ENCODE data around the gene MDH1. TPM values are rescaled to one million over a fixed set of nuclear protein-coding genes. Genes with fewer than 3 reads are reported as not detected.
"Not testable (repeated sequence)": the region's sequence is repeated elsewhere in the genome, so short reads cannot be mapped to it uniquely, and the experiment has no call there.

The MDH1 gene
- 100 to 1,000 TPM; 169 to 209 TPM for total RNA-seq

DNA sequence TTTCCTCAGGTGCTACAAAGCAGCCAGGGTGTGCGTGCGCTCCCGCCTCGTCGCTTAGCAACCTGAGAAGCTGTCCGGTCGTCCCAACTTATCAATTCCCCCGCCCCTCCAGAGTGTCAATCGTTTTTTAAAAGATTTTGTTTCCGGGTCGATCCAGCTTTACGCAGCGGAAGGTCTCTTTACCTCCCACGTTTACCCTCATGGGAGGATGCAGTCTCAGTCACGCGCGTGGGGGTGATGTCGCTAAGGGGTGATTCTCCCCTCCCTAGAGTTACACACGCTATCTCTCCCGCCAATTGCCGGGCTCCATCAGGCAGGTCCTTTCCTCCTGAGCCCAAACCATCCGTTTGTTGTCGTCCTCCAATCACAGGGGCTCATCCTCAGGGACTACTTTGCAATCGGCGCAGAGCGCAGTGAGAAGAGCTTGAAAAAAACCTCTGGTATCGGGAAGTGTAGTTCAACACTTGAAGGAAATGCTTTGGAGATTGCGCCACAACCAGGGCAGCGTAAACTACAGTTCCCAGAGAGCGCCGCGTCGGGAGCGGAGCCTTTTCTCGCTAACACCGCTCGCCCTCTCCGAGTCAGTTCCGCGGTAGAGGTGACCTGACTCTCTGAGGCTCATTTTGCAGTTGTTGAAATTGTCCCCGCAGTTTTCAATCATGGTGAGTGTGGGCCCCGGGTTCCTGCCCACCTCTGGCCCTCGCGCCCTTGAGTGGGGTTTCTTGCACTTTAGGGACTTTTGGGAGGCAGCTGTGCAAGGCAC lies at the start of gene MDH1, which contains the start of gene WDPCP:
TSS of gene MDH1 (plus strand) at position 579 of the 763 bp plus-strand sequence. CDS start at position 660, 81 bp downstream.
TSS of gene WDPCP (minus strand) at position 93 of the 763 bp plus-strand sequence. CDS start 206 bp downstream, outside the sequence.
- peak within 1 kb of the TSS; percentile 94 for H3K27ac Mint-ChIP-seq
- CTCF ChIA-PET = interaction anchor here (0.8 to 1.2 kb wide), 4 partner anchors 8 to 272 kb away, joined by 3 read pairs; partner anchors contain the start of gene UGP2
- H3K4me3 Mint-ChIP-seq = peak within 1 kb of the TSS; percentile 90
- H3K27me3 Mint-ChIP-seq = no peaks in the 10 kb centered on the region
- H3K36me3 Mint-ChIP-seq = peaks cover 10% of the 10 kb centered on the region
- peak; percentile 96 for DNase-seq
- H3K4me1 Mint-ChIP-seq = peaks cover 39% of the 10 kb centered on the region
- peak; percentile 90 for ATAC-seq
- H3K9me3 Mint-ChIP-seq (ENCODE audit: low read depth) = no peaks in the 10 kb centered on the region

DNA sequence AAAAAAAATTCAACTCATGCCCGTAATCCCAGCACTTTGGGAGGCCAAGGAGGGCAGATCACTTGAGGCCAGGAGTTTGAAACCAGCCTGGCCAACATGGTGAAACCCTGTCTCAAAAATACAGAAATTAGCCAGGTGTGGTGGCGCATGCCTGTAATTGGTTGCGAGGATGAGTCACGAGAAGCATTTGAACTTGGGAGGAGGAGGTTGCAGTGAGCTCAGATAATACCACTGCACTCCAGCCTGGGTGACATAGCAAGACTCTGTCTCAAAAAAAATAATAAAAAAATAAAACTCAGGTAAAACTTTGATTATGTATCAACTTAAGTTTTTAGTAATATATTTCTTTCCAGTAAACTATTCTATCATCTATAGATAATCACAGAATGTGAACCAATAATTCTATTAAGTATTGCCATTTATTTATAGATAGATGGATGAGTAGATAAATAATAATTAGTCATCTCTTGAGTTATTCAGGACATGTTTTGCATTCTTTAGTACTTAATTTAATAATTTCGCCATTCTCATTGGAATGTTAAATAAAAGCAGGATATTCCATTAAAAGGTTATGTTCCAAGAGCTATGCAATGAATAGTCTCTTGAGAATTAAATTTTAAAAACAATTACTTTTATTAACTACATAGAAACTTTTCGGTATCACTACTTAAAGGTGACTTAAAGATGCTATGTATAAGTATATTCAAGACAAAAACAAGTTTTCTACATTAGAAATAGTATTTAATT lies 49.2 kb upstream of the MDH1 start:
- ATAC-seq (no peak), DNase-seq (no peak)
- peaks cover 8% of the 10 kb centered on the region for H3K9me3 Mint-ChIP-seq (ENCODE audit: low read depth)
- no peak overlapping the region for H3K27ac Mint-ChIP-seq
- H3K4me1 Mint-ChIP-seq = no peaks in the 10 kb centered on the region
- no peaks in the 10 kb centered on the region for H3K27me3 Mint-ChIP-seq
- CTCF ChIA-PET = interaction anchor here (0.9 kb wide), 1 partner anchor 22 kb away, joined by 3 read pairs; no protein-coding TSS in a partner anchor
- H3K4me3 Mint-ChIP-seq = no peak overlapping the region
- H3K36me3 Mint-ChIP-seq = peaks cover 4% of the 10 kb centered on the region

DNA sequence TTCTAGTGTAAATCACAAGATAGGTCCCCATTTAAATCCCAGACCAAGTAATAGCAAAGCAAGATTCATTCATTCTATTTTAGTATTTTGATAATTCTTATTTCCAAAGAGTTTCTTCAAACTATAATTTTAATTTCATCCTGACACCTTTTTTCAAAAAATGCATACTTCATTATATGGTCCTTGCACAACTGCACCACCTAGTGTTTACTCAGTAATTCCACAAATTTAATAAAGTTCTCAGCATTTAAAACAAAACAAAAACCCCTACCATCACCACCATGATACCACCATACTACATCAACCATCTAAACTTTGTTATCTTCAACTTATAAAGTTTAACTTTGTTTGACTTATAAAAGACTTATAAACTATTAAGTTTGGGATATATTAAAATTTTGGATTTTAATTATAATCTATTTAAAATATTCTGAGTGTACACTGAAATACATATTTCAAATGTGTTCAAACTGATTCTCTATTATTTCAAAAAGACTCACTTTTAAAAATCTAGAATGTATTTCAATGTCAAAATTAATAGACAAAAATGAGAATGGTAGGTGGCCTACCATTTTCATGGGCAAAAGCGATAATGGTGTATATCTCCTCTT lies 44.6 kb upstream of the MDH1 start:
- Mint-ChIP-seq H3K36me3 (peaks cover 3% of the 10 kb centered on the region), H3K27me3 (no peaks in the 10 kb centered on the region), H3K4me1 (no peaks in the 10 kb centered on the region), H3K4me3 (no peak overlapping the region), H3K27ac (no peak overlapping the region), H3K9me3 (ENCODE audit: low read depth) (no peaks in the 10 kb centered on the region)
- CTCF ChIA-PET = interaction anchor here (0.8 kb wide), 1 partner anchor 1087 kb away, joined by 3 read pairs; no protein-coding TSS in a partner anchor
- ATAC-seq = no peak
- no peak for DNase-seq

DNA sequence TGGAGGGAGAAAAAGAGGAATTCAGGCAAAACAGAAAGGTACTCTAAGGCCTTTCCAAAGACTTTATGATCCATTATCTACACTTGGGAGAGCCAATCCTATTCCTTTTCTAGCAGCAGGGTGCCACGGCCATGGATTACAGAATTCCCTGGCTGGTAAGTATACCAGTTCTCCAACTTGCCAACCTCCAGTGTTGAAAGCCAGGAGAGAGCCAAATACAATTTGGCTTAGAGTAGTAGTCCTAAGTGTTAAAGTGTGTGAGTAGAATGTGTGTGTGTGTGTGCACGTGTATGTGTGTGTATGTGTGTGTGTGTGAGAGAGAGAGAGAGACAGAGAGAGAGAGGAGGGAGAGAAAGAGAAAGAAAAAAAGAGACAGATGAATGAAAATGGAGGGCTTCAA lies 43.7 kb upstream of the MDH1 start:
- H3K36me3 Mint-ChIP-seq = peaks cover 3% of the 10 kb centered on the region
- peaks cover under 1% of the 10 kb centered on the region for H3K4me1 Mint-ChIP-seq
- H3K9me3 Mint-ChIP-seq (ENCODE audit: low read depth) = no peaks in the 10 kb centered on the region
- no peaks in the 10 kb centered on the region for H3K27me3 Mint-ChIP-seq
- CTCF ChIA-PET = no interaction called here
- ATAC-seq (no peak), DNase-seq (no peak)
- H3K27ac Mint-ChIP-seq = no peak overlapping the region
- no peak overlapping the region for H3K4me3 Mint-ChIP-seq

DNA sequence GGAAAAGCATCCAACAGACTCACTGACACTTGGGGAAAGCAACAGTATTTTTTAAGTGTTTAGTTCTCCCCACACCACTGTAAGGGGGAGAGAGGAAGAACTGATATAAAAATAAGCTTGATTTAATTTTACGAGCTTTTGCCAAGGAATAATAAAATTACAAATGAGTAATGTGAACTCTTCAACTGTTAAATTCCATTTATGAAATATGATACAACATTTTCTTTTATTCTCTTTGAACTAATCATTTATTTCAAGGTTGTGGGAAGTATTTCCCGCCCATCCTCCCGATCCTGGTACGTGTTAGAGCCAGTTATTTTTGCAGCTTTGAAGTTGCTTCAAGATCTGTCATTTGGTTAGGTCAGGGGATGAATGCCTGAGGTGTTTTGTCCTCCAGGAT lies 35.7 kb upstream of the MDH1 start:
- Mint-ChIP-seq H3K27me3 (no peaks in the 10 kb centered on the region), H3K27ac (no peak overlapping the region), H3K9me3 (ENCODE audit: low read depth) (peaks cover 6% of the 10 kb centered on the region), H3K4me3 (no peak overlapping the region), H3K4me1 (peaks cover 2% of the 10 kb centered on the region), H3K36me3 (peaks cover 11% of the 10 kb centered on the region)
- CTCF ChIA-PET = no interaction called here
- no peak for DNase-seq
- ATAC-seq = no peak

DNA sequence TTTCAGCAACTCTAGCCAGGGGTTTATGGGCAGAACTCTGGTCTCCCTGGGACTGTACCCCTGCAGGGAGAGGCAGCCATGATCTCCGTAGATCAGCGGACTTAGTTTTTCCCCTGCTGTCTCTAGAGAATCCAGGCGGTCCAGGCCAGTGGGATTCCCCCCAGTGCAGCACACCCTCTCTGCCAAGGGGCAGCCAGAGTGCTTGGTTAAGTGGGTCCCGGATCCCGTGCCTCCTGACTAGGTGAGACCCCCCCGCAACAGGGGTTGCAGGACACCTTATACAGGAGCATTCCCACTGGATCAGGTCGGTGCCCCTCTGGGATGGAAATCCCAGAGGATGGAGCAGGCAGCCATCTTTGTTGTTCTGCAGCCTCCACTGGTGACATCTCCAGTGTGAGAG lies 33.5 kb upstream of the MDH1 start:
- no peak for ATAC-seq
- H3K9me3 Mint-ChIP-seq (ENCODE audit: low read depth) = peaks cover 10% of the 10 kb centered on the region
- no peaks in the 10 kb centered on the region for H3K27me3 Mint-ChIP-seq
- CTCF ChIA-PET = no interaction called here
- DNase-seq = no peak
- H3K36me3 Mint-ChIP-seq = peaks cover 20% of the 10 kb centered on the region
- no peaks in the 10 kb centered on the region for H3K4me1 Mint-ChIP-seq
- H3K27ac Mint-ChIP-seq = no peak overlapping the region
- no peak overlapping the region for H3K4me3 Mint-ChIP-seq

DNA sequence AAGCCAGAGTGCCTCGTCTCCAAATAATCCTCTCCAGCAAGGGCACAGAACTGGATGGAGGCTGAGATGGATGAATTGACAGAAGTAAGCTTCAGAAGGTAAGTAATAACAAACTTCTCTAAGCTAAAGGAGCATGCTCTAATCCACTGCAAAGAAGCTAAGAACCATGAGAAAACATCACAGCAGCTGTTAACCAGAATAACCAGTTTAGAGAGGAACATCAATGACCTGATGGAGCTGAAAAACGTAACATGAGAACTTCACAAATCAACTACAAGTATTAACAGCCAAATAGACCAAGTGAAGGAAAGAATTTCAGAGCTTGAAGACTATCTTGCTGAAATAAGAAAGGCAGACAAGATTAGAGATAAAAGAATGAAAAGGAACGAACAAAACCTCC lies 32.8 kb upstream of the MDH1 start:
- Mint-ChIP-seq H3K9me3 (ENCODE audit: low read depth) (peaks cover 10% of the 10 kb centered on the region), H3K36me3 (peaks cover 23% of the 10 kb centered on the region), H3K27ac (no peak overlapping the region), H3K4me1 (no peaks in the 10 kb centered on the region), H3K4me3 (no peak overlapping the region), H3K27me3 (no peaks in the 10 kb centered on the region)
- CTCF ChIA-PET = no interaction called here
- no peak for ATAC-seq
- DNase-seq = no peak

DNA sequence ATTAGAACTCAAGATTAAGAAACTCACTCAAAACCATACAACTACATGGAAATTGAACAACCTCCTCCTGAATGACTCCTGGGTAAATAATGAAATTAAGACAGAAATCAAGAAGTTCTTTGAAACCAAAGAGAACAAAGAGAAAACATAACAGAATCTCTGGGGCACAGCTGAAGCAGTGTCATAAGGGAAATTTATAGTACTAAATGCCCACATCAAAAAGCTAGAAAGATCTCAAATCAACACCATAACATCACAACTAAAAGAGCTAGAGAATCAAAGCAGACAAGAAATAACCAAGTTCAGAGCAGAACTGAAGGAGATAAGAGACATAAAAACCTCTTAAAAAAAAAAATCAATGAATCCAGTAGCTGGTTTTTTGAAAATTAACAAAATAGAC lies 30.9 kb upstream of the MDH1 start:
- H3K27me3 Mint-ChIP-seq; H3K9me3 Mint-ChIP-seq (ENCODE audit: low read depth); ATAC-seq; H3K4me1 Mint-ChIP-seq; H3K4me3 Mint-ChIP-seq; DNase-seq; H3K27ac Mint-ChIP-seq; CTCF ChIA-PET: not testable (repeated sequence)
- H3K36me3 Mint-ChIP-seq = peaks cover 28% of the 10 kb centered on the region

DNA sequence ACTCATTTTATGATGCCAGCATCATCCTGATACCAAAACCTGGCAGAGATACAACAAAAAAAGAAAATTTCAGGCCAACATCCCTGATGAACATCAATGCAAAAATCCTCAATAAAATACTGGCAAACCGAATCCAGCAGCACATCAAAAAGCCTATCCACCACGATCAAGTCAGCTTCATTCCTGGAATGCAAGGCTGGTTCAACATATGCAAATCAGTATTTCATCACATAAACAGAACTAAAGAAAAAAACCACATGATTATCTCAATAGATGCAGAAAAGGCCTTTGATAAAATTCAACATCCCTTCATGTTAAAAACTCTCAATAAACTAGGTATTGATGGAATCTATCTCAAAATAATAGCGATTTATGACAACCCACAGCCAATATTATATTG lies 29.8 kb upstream of the MDH1 start:
- not testable (repeated sequence) for H3K4me3 Mint-ChIP-seq; DNase-seq; H3K4me1 Mint-ChIP-seq; H3K27me3 Mint-ChIP-seq; H3K9me3 Mint-ChIP-seq (ENCODE audit: low read depth); H3K27ac Mint-ChIP-seq; ATAC-seq
- H3K36me3 Mint-ChIP-seq = peaks cover 29% of the 10 kb centered on the region
- CTCF ChIA-PET = interaction anchor here (0.7 kb wide), 1 partner anchor 111 kb away, joined by 3 read pairs; no protein-coding TSS in a partner anchor

DNA sequence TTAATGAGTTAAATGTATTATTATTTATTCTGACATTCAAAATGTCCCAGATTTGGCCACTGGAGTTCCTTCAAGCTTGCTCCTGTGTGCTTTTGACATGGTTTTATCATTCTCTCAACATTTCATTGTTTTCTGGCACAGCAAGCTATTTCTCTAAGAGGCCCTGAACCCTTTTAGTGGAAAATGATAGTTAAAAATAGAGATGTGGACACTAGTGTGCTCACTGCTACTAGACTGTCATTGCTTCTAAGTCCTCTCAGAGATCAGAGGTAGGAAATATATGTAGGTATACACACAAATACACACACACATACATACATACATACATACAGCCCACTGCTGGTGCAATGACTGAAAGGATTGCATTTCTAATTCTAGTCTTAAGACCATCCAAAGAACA lies 26.0 kb upstream of the MDH1 start:
- CTCF ChIA-PET = no interaction called here
- Mint-ChIP-seq H3K27me3 (no peaks in the 10 kb centered on the region), H3K36me3 (peaks cover 26% of the 10 kb centered on the region), H3K4me1 (no peaks in the 10 kb centered on the region), H3K4me3 (no peak overlapping the region), H3K9me3 (ENCODE audit: low read depth) (peaks cover 14% of the 10 kb centered on the region), H3K27ac (no peak overlapping the region)
- ATAC-seq = no peak
- no peak for DNase-seq

DNA sequence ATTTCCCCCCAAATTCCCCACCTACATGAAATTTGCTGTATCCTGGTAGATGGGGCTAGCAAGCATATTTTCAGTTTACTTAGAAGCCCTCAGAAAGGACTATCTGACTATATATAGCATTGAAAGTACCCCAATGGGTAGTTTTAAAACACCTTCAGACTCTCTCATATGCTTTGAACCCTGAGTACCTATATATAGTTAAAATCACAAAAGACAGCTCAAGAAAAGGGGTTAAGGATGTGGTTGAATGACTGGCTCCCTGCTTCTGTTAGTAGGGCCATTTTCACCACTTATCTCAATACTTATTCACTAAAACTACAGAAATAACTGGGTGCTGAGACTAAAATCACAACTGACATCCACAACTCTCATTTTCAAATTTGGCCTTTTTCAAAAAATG lies 19.0 kb upstream of the MDH1 start:
- no peaks in the 10 kb centered on the region for H3K27me3 Mint-ChIP-seq
- DNase-seq (no peak), ATAC-seq (no peak)
- CTCF ChIA-PET = no interaction called here
- peaks cover 7% of the 10 kb centered on the region for H3K36me3 Mint-ChIP-seq
- no peak overlapping the region for H3K4me3 Mint-ChIP-seq
- H3K9me3 Mint-ChIP-seq (ENCODE audit: low read depth) = peaks cover 14% of the 10 kb centered on the region
- H3K4me1 Mint-ChIP-seq = peaks cover 2% of the 10 kb centered on the region
- H3K27ac Mint-ChIP-seq = no peak overlapping the region

DNA sequence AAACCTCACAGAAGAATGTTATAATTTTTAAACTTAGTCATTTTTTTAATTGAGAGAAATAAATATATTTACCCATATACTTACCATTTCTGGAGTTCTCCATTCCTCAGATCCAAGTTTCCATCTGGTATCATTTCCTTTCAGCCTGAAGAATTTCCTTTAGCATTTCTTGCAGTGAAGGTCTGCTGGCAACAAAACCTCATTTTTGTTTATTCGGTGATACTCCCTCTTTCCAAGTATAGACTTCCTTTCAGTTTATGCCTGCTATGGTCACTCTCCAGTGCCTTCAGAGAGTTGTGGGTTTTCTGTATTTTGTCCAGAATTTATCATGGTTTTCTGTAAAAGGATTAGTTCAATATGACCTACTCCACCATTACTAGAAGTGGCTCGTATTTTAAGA lies 17.5 kb upstream of the MDH1 start:
- H3K36me3 Mint-ChIP-seq = peaks cover 7% of the 10 kb centered on the region
- H3K4me1 Mint-ChIP-seq = peaks cover 2% of the 10 kb centered on the region
- CTCF ChIA-PET = no interaction called here
- ATAC-seq (no peak), DNase-seq (no peak)
- H3K27me3 Mint-ChIP-seq = no peaks in the 10 kb centered on the region
- no peak overlapping the region for H3K27ac Mint-ChIP-seq
- H3K4me3 Mint-ChIP-seq = no peak overlapping the region
- peaks cover 14% of the 10 kb centered on the region for H3K9me3 Mint-ChIP-seq (ENCODE audit: low read depth)

DNA sequence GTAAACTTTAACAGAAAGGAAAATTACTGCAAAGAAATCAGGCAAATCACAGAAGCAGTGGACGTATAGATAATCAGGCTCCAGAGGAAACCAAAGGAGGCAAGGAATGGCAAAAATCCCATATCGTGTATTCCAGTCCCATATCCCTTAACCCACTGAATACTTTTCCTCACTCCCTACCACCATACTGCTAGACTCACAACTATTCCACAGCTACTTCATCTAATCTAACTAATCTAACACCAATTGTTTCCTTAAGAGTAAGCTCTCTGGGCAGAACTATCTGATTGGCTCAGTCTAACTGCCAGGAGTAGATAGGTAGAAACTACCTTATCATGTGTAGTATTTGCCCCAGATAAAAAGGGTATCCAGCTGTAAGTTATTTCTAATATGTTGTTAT lies 16.8 kb upstream of the MDH1 start:
- no peak for DNase-seq
- Mint-ChIP-seq H3K9me3 (ENCODE audit: low read depth) (peaks cover 13% of the 10 kb centered on the region), H3K27ac (no peak overlapping the region), H3K36me3 (peaks cover 7% of the 10 kb centered on the region), H3K4me1 (peaks cover 2% of the 10 kb centered on the region), H3K4me3 (no peak overlapping the region), H3K27me3 (no peaks in the 10 kb centered on the region)
- no peak for ATAC-seq
- CTCF ChIA-PET = no interaction called here

Measured in activated CD8-positive, alpha-beta memory T cell treated with anti-CD3 and anti-CD28 coated beads, Interleukin-2, amount 10 ng/mL, durations not matched to agents 7 days and 5 days (primary cell).